AML-193 (cell line): Measurements from ENCODE around the gene BRK1.
"Not testable (repeated sequence)": the region's sequence is repeated elsewhere in the genome, so short reads cannot be mapped to it uniquely, and the experiment has no call there.

Experiments used
- DNase-seq, 2 experiments: peaks; one replicate each; lab custom pipeline; 2025; lab: John Stamatoyannopoulos, UW

Gene BRK1

DNA sequence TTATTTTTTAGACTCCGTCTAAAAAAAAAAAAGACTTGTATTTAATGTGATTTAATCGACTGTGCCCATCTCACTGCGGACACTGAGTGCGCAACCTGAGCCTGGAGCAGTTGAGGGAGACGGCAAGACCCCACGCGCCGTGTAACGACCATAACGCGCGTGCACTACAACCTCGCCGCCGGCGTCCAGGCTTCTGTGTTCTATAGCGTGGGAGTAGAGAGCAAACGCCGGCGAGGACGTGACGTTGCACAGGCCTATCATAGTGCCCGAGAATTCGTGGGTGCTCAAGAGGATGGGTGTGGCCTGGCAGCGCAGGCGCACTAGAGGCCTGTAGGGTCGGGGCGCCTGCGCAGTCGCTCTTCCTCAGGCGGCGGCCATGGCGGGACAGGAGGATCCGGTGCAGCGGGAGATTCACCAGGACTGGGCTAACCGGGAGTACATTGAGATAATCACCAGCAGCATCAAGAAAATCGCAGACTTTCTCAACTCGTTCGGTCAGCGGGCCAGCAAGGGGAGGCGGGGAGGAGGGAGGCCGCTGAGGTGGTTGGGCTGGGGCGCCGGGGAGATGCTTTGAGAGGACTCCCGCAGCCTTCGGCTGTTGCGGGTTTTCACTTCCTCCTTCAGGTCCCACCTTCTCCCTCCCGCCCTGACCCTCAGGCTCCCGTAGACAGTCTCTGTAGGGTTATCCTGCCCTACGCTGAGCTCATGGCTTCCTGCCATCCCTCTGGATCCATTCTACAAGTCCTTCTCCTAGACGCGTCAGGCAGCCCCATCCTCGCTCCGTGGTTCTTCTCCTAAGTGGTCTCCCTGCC, at the start of gene BRK1:
BRK1 (plus strand) TSS at position 350 of the 812 bp plus-strand sequence; CDS start at position 377, 27 bp downstream.
- DNase-seq = peak; percentile 100

GRCh38 chr3:10070077-10070476, 45.4 kb upstream of the BRK1 start:
- DNase-seq = not testable (repeated sequence)

DNA sequence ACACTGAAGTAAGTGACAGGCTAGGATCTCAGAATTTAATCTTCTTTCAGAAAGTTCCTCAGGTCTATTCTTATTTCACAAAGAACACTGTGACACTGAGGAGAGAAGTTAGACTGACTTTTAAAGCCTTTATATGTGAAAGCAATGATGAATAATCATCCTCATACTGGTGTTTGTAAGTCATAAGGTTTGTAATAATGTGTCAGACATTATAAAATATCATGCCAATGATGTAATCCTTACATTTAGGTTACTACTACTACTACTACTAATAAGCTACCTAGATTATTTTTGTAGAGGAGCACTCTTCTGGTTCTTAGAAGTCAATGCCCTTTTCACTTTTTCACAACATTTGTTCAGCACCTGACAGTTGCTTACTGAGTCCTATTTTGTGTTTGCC, 40.8 kb upstream of the BRK1 start:
- DNase-seq = no peak

GRCh38 chr3:10081871-10082270, 33.6 kb upstream of the BRK1 start:
- no peak for DNase-seq

- no peak for DNase-seq
These were observed 29.7 kb upstream of the BRK1 start for GRCh38 chr3:10085738-10086137.

GRCh38 chr3:10088256-10088655, 27.2 kb upstream of the BRK1 start:
- no peak for DNase-seq

DNA sequence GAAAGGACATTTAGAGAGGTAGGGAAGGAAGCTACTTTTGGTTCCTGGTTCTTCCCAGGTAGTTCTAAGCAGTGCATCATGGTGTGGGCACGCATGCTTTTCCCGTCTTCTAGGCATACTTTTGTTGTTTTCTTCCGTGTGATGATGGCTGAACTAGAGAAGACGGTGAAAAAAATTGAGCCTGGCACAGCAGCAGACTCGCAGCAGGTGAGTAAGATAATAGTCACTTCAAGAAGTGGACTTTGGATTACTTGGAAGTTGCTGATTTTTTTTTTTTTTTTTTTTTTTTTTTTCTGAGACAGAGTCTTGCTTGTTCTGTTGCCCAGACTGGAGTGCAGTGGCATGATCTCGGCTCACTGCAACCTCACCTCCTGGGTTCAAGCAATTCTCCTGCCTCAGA, 25.3 kb upstream of the BRK1 start:
- DNase-seq = no peak

DNA sequence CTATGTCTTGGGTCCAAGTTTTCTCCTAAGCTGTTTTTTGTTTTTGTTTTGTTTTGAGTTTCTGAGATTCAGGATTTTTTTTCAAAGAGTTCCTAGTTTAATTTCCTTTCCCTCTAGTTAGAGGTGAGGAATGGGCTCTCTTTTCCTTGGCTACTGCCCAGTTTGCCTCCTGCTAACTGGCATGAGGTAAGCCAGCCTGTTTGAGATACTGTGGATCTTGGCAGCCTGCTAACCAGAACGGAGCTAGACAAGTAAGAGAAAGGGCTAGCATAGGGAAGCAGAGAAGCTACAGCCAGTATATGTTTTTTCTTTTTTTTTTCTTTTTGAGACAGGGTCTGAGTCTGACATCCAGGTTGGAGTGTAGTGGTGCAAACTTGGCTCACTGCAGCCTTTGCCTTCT, 24.7 kb upstream of the BRK1 start:
- not testable (repeated sequence) for DNase-seq

GRCh38 chr3:10091387-10091786, 24.1 kb upstream of the BRK1 start:
- DNase-seq = not testable (repeated sequence)

DNA sequence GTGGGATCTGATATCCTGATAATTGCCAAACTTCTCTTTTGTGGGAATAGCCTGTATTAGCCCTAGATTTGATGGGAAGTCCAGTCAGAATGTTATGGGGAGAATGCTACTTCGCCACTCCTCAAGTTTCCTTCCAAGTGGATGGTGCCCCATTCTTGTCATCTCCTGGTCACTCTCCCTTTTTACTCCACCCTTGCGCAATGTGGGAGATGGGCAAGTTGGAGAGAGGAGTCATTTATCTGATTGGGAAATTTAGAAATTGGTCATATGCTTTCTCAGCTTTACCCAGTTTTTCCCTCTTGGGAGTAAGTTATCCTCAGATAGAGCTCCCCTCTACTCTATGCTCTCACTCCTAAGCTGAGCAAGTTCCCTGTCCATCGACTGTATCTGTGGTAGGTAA, 21.8 kb upstream of the BRK1 start:
- no peak for DNase-seq

DNA sequence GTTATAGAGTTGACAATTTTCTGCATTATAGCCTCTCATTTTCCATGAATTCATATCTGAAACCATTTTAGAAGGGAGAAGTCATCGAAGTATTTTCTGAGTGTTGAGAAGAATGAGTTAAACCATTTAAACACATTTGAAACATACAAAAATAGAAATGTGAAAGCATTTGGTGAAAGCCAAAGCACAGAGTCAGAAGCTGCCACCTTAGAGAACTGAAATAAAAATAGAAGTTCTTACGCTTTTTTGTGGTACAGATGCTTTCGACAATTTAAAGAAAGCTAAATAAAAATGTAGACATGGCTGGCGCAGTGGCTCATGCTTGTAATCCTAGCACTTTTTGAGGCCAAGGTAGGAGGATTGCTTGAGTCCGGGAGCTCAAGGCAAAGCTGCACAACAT, 16.4 kb upstream of the BRK1 start:
- DNase-seq = no peak

DNA sequence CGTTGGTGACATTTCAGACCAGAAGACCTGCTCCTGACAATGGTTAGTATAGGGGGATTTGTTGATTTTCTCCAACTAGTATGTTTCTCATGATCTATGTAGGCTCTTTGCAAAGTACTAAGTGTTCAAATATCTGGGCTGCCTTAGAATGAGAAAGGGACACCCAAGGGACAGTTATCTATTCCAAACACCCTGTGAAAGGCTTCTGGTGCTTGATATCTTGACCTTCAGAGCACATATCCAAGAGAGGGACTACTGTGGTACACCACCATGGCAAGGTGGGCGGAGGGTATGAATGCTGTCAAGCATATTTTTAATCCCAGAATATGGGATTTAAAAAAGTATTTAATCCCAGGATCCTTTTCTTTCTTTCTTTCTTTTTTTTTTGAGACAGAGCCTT, 8.6 kb upstream of the BRK1 start:
- no peak for DNase-seq

GRCh38 chr3:10108091-10108490, 7.4 kb upstream of the BRK1 start, which contains the start of gene FANCD2OS:
TSS of gene FANCD2OS (minus strand) at chr3:10108255. CDS start at chr3:10104774, 3,481 bp downstream.
- DNase-seq = no peak

DNA sequence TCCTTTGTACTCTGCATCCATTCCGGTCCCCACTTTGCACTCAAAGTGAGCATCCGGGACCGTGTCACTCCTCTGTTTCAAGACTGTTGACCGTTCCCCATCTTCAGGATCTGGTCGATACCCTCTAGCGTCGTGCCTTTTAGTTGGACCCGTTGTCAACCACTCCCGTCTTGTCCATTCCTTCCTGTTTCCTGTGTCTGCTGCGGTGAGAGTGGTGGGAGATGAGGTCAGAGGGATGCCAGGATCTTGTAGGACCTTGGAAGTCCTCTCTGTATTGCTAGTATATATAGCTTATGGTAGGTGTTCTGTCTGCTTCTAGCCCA, 624 bp downstream of the BRK1 start:
- peak in 1 of 2 experiments; percentile 30 for DNase-seq

DNA sequence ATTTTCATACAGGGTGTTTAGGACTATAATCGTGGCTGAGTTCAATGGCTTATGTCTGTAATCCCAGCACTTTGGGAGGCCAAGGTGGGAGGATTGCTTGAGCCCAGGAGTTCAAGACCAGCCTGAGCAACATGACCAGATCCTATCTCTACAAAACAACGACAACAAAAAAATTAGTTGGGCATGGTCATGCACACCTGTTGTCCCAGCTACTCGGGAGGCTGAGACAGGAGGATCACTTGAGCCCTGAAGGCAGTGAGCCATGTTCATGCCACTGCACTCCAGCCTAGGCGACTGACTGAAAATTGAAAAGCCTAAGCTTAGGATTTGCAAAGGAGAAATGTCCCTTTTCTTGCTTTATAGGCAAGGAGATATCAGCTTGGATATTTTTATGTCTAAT, 1.5 kb downstream of the BRK1 start:
- no peak for DNase-seq

DNA sequence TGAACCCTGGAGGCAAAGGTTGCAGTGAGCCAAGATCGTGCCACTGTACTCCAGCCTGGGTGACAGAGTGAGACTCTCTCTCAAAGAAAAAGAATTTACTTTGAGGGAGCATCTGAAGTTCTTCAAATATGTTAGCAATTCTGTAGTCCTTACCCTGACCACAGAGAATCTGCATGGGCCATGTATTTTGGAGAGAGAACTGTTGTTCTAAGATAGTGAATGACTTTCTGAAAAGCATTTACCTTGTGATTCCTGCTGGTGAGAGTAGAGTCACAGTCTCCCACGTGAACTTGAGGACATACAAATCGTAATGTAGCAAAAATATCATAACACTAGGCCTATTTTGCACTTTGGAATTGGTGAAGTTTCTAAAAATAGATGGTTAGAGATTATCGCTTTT, 3.9 kb downstream of the BRK1 start:
- DNase-seq = no peak

GRCh38 chr3:10121064-10121463, 5.6 kb downstream of the BRK1 start:
- no peak for DNase-seq

DNA sequence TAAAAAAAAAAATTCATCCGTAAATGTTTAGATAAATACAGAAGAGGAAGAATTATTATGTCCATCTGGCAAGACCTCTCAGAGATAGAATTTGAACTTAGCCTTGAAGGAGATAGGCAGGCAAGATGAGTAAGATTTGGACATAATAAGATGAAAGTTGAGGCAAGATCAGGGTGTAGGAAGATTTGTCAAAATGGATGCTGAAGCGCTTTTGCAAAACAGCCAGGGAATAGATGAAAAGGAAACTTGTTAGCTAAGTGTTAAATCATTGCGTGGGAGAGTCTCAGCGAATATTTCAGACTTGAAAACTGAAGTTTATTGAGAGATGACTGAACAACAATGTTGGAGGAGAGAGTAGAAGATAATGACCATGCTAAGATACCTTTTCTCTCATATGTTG, 7.2 kb downstream of the BRK1 start:
- no peak for DNase-seq

GRCh38 chr3:10135872-10136271, 20.4 kb downstream of the BRK1 start:
- not testable (repeated sequence) for DNase-seq

- no peak for DNase-seq
These were observed 21.0 kb downstream of the BRK1 start for GRCh38 chr3:10136426-10137005.

- DNase-seq = no peak
These were observed 21.7 kb downstream of the BRK1 start for GRCh38 chr3:10137178-10137577.

- DNase-seq = no peak
These were observed 25.6 kb downstream of the BRK1 start for GRCh38 chr3:10140996-10141546.
